GM12874 (cell line): Measurements from ENCODE around the gene IL16.

Source experiments
- CTCF ChIP-seq: IDR thresholded peaks from 2 replicates; pipeline ENCODE4 v1.5.1; 2011; ENCODE audit warnings: low read depth, mild to moderate bottlenecking, control low read depth, low read length, moderate library complexity; ENCODE audit not compliant: insufficient read depth

The IL16 gene

GRCh38 chr15:81347910-81348309 lies 151.2 kb downstream of the IL16 start:
- no peak for TF ChIP-seq CTCF

GRCh38 chr15:81349271-81349670 lies 152.6 kb downstream of the IL16 start:
- TF ChIP-seq CTCF, result no peak

GRCh38 chr15:81351651-81352050 lies 155.0 kb downstream of the IL16 start:
- no peak for TF ChIP-seq CTCF

- TF ChIP-seq CTCF, result no peak
These were observed 159.6 kb downstream of the IL16 start for GRCh38 chr15:81356252-81356651.

GRCh38 chr15:81357180-81357686 lies 160.6 kb downstream of the IL16 start:
- TF ChIP-seq CTCF, result peak; percentile 24; the same call in 1 of the 2 replicates

GRCh38 chr15:81358248-81358647 lies 161.6 kb downstream of the IL16 start:
- TF ChIP-seq CTCF, result no peak

- TF ChIP-seq CTCF, result no peak
These were observed 163.8 kb downstream of the IL16 start for GRCh38 chr15:81360491-81360890.
